GM19455 (cell line): Measurements from ENCODE around the gene TMEM154.
A peak's percentile ranks its signal among the peaks of the same experiment; 100 is the strongest.

Experiments
- ATAC-seq: cut with Tn5 transposase; IDR thresholded peaks from one replicate; pipeline ENCODE4 v1.9.1; 2021; ENCODE audit not compliant: unreplicated experiment

TMEM154 gene

GRCh38 chr4:152696764-152697261 is 17.0 kb upstream of the TMEM154 start:
- peak; percentile 100 for ATAC-seq

GRCh38 chr4:152693871-152694270 is 14.1 kb upstream of the TMEM154 start:
- ATAC-seq = no peak

- no peak for ATAC-seq
Observed at GRCh38 chr4:152691761-152692160, 12.0 kb upstream of the TMEM154 start.

- no peak for ATAC-seq
Observed at GRCh38 chr4:152690706-152691651, 11.2 kb upstream of the TMEM154 start.

GRCh38 chr4:152689615-152690501 is 10.1 kb upstream of the TMEM154 start:
- no peak for ATAC-seq

- ATAC-seq = no peak
Observed at GRCh38 chr4:152687974-152688599, 8.3 kb upstream of the TMEM154 start.

GRCh38 chr4:152686452-152687013 is 6.7 kb upstream of the TMEM154 start:
- ATAC-seq = no peak

GRCh38 chr4:152684587-152684986 is 4.8 kb upstream of the TMEM154 start:
- ATAC-seq = no peak

- ATAC-seq = no peak
Observed at GRCh38 chr4:152684007-152684406, 4.2 kb upstream of the TMEM154 start.

- ATAC-seq = no peak
Observed at GRCh38 chr4:152682143-152682941, 2.5 kb upstream of the TMEM154 start.

GRCh38 chr4:152680988-152681603 is 1.3 kb upstream of the TMEM154 start:
- no peak for ATAC-seq

- no peak for ATAC-seq
Observed at GRCh38 chr4:152678841-152679240, 956 bp downstream of the TMEM154 start.

GRCh38 chr4:152677117-152677516 is 2.7 kb downstream of the TMEM154 start:
- no peak for ATAC-seq

GRCh38 chr4:152676052-152676854 is 3.5 kb downstream of the TMEM154 start:
- no peak for ATAC-seq

- ATAC-seq = no peak
Observed at GRCh38 chr4:152674359-152674758, 5.4 kb downstream of the TMEM154 start.

- ATAC-seq = no peak
Observed at GRCh38 chr4:152673489-152673888, 6.3 kb downstream of the TMEM154 start.

GRCh38 chr4:152672206-152673092 is 7.3 kb downstream of the TMEM154 start:
- ATAC-seq = no peak
